ENCODE results near the gene PIGX. TPM values are rescaled to one million over a fixed set of nuclear protein-coding genes. Genes with fewer than 3 reads are reported as not detected.

The PIGX gene
- total and polyA plus RNA-seq, 2 experiments from 2014 or later = 31.6 to 36.7 TPM

DNA sequence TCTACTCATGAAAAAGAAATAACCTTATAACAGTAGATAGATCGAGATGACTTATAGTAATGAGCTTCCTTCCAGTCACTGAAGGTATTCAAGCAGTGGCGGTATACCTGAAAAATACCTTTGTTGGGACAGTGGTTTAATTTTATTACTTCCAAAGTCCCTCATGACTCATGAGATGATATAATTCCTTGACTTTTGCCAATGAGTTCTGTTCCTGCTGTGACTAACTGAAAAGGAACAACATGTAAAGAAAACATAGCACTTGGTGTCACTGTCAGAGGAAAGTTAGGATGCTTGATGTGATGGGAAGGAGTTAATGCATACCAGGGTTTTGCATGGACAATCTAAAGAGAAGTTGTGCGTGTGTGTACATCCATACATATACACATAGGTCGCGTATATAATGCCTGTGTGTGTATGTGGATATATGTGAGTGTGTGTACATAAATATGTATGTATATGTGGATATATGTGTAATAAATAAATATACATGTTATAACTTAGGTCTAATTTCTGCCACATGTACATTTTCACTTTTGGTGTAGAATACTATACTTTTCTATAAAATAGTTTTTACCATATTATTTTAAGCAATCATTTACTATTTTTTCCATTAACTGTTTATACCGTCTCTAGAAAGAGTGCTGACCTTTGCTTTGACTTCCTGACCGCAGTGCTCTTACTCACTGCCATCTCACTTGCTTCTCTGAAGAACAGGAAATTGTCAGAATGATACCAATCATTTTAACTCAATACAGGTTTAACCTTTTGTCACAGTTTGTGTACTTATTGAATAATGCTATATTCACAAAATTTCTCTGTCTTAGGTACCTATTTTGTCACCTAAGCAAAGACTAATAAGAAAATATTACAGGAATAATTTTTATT lies 14.9 kb downstream of the PIGX start:
- Histone ChIP-seq H3K9me3 (ENCODE audit: low read depth) (no peaks in the 10 kb centered on the region), H3K27ac (no peak overlapping the region), H3K27me3 (no peaks in the 10 kb centered on the region), H3K4me3 (no peak overlapping the region), H2AFZ (no peak overlapping the region), H3K79me2 (no peaks in the 10 kb centered on the region), H3K36me3 (replicated peaks; ENCODE audit: insufficient read depth, low read depth) (no peaks in the 10 kb centered on the region), H3K4me2 (no peak overlapping the region), H4K20me1 (ENCODE audit: insufficient read depth, poor library complexity, severe bottlenecking) (no peaks in the 10 kb centered on the region), H3K9me2 (replicated peaks; ENCODE audit: insufficient read depth) (no peaks in the 10 kb centered on the region), H3K4me1 (ENCODE audit: insufficient read depth) (no peaks in the 10 kb centered on the region)
- WGBS (ENCODE audit: low lambda C conversion rate, missing lambda C conversion rate) = 79% methylated on average over 7 of the region's 7 CpGs
- TF ChIP-seq, protein P1, sequence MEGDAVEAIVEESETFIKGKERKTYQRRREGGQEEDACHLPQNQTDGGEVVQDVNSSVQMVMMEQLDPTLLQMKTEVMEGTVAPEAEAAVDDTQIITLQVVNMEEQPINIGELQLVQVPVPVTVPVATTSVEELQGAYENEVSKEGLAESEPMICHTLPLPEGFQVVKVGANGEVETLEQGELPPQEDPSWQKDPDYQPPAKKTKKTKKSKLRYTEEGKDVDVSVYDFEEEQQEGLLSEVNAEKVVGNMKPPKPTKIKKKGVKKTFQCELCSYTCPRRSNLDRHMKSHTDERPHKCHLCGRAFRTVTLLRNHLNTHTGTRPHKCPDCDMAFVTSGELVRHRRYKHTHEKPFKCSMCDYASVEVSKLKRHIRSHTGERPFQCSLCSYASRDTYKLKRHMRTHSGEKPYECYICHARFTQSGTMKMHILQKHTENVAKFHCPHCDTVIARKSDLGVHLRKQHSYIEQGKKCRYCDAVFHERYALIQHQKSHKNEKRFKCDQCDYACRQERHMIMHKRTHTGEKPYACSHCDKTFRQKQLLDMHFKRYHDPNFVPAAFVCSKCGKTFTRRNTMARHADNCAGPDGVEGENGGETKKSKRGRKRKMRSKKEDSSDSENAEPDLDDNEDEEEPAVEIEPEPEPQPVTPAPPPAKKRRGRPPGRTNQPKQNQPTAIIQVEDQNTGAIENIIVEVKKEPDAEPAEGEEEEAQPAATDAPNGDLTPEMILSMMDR (IDR thresholded peaks at IDR 0.05; ENCODE audit: poor library complexity) = no peak
- TF ChIP-seq EZH2 (IDR thresholded peaks at IDR 0.05; ENCODE audit: borderline replicate concordance) (no peak), EZH2phosphoT487 (IDR thresholded peaks at IDR 0.05; ENCODE audit: low read depth, severe bottlenecking, unreplicated experiment) (no peak)
- DNase-seq (ENCODE audit: low spot score) = peak; percentile 38

DNA sequence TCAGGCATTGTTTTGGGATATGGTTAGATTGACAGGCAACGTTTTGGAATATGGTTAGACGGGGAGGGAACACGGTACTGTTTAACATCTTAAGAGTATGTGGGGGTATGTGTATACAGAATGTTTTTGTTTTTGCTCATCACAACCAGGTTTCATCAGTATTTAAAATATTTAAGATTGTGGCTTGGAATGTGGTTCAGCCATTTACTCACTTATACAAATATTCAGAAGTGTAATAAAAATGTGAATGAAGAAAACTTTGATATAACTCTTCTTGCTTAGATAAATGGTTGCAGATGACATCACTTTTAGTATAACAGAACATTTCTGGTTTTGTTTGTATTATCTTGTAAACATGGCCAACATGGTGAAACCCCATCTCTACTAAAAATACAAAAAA lies 23.6 kb downstream of the PIGX start:
- Histone ChIP-seq H2AFZ (no peak overlapping the region), H3K4me3 (no peak overlapping the region), H3K4me2 (no peak overlapping the region), H3K4me1 (ENCODE audit: insufficient read depth) (no peaks in the 10 kb centered on the region), H3K36me3 (replicated peaks; ENCODE audit: insufficient read depth, low read depth) (no peaks in the 10 kb centered on the region), H3K9me2 (replicated peaks; ENCODE audit: insufficient read depth) (no peaks in the 10 kb centered on the region), H3K27me3 (no peaks in the 10 kb centered on the region), H3K27ac (no peak overlapping the region), H4K20me1 (ENCODE audit: insufficient read depth, poor library complexity, severe bottlenecking) (no peaks in the 10 kb centered on the region), H3K79me2 (peaks cover 3% of the 10 kb centered on the region), H3K9me3 (ENCODE audit: low read depth) (no peaks in the 10 kb centered on the region)
- 83% methylated on average over 3 of the region's 3 CpGs for WGBS (ENCODE audit: low lambda C conversion rate, missing lambda C conversion rate)
- no peak for TF ChIP-seq EZH2phosphoT487 (IDR thresholded peaks at IDR 0.05; ENCODE audit: low read depth, severe bottlenecking, unreplicated experiment)
- no peak for TF ChIP-seq EZH2 (IDR thresholded peaks at IDR 0.05; ENCODE audit: borderline replicate concordance)
- TF ChIP-seq, protein P1 (IDR thresholded peaks at IDR 0.05; ENCODE audit: poor library complexity) = no peak
- DNase-seq (ENCODE audit: low spot score) = no peak

DNA sequence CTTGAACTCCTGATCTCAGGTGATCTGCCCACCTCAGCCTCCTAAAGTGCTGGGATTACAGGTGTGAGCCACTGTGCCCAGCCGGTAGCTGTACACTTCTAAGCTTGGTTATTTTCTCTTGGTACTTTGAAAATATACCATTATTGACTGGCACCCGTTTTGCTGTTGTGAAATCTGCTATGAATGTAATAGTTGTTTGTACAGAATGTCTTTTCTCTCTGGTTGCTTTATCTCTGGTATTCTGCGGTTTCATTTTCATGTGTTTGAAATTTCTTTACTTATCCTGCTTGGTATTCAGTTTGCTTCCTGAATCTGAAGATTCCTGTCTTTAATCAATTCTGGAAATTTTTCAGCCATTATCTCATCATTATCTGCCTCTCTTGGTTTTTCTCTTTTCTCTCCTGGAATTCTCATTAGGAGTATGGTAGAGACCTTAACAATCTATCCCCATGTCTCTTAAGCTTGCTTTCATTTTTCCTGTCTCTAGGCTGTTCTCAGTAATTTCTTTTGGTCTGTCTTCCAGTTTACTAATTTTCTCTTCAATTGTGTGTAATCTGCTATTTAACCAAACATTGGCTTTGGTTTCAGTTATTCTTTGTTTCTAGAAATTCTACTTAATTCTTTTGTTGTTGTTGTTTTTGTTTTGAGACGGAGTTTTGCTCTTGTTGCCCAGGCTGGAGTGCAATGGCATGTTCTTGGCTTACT lies 24.6 kb downstream of the PIGX start:
- no peak overlapping the region for H3K4me3 ChIP-seq
- no peak overlapping the region for H3K27ac ChIP-seq
- no peaks in the 10 kb centered on the region for H3K4me1 ChIP-seq (ENCODE audit: insufficient read depth)
- H3K9me3 ChIP-seq (ENCODE audit: low read depth) = no peaks in the 10 kb centered on the region
- TF ChIP-seq EZH2 (IDR thresholded peaks at IDR 0.05; ENCODE audit: borderline replicate concordance) (no peak), EZH2phosphoT487 (IDR thresholded peaks at IDR 0.05; ENCODE audit: low read depth, severe bottlenecking, unreplicated experiment) (no peak)
- TF ChIP-seq, protein P1 (IDR thresholded peaks at IDR 0.05; ENCODE audit: poor library complexity) = no peak
- H3K9me2 ChIP-seq (replicated peaks; ENCODE audit: insufficient read depth) = no peaks in the 10 kb centered on the region
- H4K20me1 ChIP-seq (ENCODE audit: insufficient read depth, poor library complexity, severe bottlenecking) = peaks cover 5% of the 10 kb centered on the region
- H3K36me3 ChIP-seq (replicated peaks; ENCODE audit: insufficient read depth, low read depth) = no peaks in the 10 kb centered on the region
- 92% methylated on average over 4 of the region's 4 CpGs for WGBS (ENCODE audit: low lambda C conversion rate, missing lambda C conversion rate)
- no peaks in the 10 kb centered on the region for H3K27me3 ChIP-seq
- no peak for DNase-seq (ENCODE audit: low spot score)
- no peak overlapping the region for H3K4me2 ChIP-seq
- H2AFZ ChIP-seq = no peak overlapping the region
- H3K79me2 ChIP-seq = peaks cover 13% of the 10 kb centered on the region
